ENCODE measurements around the gene ACAA2.

DNA sequence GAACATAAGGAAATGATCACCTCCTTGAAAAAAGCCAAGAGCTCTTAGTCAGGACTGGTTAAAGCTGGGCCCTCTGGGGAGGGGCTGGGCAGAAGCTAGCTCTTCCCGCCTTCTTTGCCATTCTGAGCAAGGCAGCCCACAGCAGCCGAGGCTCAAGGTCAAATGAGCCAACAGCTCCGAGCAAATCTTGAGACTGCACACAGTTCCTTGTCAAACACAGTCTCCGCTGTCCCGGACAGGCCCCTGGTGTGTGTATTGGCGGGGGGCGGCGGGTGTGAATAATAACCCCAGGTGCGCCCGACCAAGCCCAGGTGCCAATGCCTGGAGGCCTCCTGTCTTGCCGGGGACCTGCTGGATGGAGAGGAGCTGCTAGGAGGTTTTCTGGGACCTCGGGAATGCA, 46.4 kb upstream of the ACAA2 start:
- TF ChIP-seq, protein P1, sequence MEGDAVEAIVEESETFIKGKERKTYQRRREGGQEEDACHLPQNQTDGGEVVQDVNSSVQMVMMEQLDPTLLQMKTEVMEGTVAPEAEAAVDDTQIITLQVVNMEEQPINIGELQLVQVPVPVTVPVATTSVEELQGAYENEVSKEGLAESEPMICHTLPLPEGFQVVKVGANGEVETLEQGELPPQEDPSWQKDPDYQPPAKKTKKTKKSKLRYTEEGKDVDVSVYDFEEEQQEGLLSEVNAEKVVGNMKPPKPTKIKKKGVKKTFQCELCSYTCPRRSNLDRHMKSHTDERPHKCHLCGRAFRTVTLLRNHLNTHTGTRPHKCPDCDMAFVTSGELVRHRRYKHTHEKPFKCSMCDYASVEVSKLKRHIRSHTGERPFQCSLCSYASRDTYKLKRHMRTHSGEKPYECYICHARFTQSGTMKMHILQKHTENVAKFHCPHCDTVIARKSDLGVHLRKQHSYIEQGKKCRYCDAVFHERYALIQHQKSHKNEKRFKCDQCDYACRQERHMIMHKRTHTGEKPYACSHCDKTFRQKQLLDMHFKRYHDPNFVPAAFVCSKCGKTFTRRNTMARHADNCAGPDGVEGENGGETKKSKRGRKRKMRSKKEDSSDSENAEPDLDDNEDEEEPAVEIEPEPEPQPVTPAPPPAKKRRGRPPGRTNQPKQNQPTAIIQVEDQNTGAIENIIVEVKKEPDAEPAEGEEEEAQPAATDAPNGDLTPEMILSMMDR (conservative IDR thresholded peaks at IDR 0.05): no peak
- no peak for TF ChIP-seq EZH2 (IDR thresholded peaks at IDR 0.05; ENCODE audit: low read depth)

Data from PC-9 (cell line).